Endothelial cell (in vitro differentiated cells): ENCODE results near the gene GPC3. TPM values are rescaled to one million over a fixed set of nuclear protein-coding genes. Genes with fewer than 3 reads are reported as not detected.

Experiments used
- DNase-seq: peaks from one replicate; pipeline ENCODE4 v3.0.0; 2021; ENCODE audit warnings: low spot score
- H3K27ac Mint-ChIP-seq: one replicate; pipeline ENCODE4 v1.8.0; 2021; ENCODE audit warnings: mixed read lengths, inconsistent platforms; ENCODE audit not compliant: unreplicated experiment
- H3K27me3 Mint-ChIP-seq: one replicate; pipeline ENCODE4 v1.8.0; 2021; ENCODE audit warnings: mild to moderate bottlenecking, moderate library complexity, mixed read lengths, inconsistent platforms; ENCODE audit not compliant: unreplicated experiment
- H3K36me3 Mint-ChIP-seq: one replicate; pipeline ENCODE4 v1.8.0; 2021; ENCODE audit warnings: mild to moderate bottlenecking, low read depth, mixed read lengths, inconsistent platforms; ENCODE audit not compliant: unreplicated experiment
- H3K4me1 Mint-ChIP-seq: one replicate; pipeline ENCODE4 v1.8.0; 2021; ENCODE audit warnings: mild to moderate bottlenecking, mixed read lengths, inconsistent platforms; ENCODE audit not compliant: unreplicated experiment
- H3K4me3 Mint-ChIP-seq: one replicate; pipeline ENCODE4 v1.8.0; 2021; ENCODE audit warnings: mild to moderate bottlenecking, mixed read lengths, inconsistent platforms; ENCODE audit not compliant: unreplicated experiment
- H3K9me3 Mint-ChIP-seq: one replicate; pipeline ENCODE4 v1.8.0; 2021; ENCODE audit warnings: mixed read lengths, inconsistent platforms; ENCODE audit not compliant: unreplicated experiment
- CTCF ChIP-seq: fragments of 200-600 bp; sonication (generic); IDR thresholded peaks from one replicate; pipeline ENCODE4 v1.5.0; 2021; ENCODE audit warnings: antibody characterized with exemption; ENCODE audit not compliant: unreplicated experiment
- total RNA-seq: library from RNA; stranded (reverse); fragmentation: NEBNext Ultra II Directional; extraction: Animal tissue kit (Norgen Biotek cat#: 25700); gene quantifications from one replicate; pipeline ENCODE4 v1.2.1, GENCODE V29; 2021; ENCODE audit not compliant: unreplicated experiment

Gene GPC3
- total RNA-seq, 1 donor from 2014 or later: 4.7 TPM

GRCh38 chrX:133789829-133790228 is 195.6 kb downstream of the GPC3 start:
- Mint-ChIP-seq H3K36me3 (no peaks in the 10 kb centered on the region), H3K4me3 (no peak overlapping the region), H3K9me3 (no peaks in the 10 kb centered on the region), H3K27me3 (peaks cover 1% of the 10 kb centered on the region), H3K27ac (no peak overlapping the region), H3K4me1 (peaks cover 8% of the 10 kb centered on the region)
- DNase-seq: no peak
- no peak for TF ChIP-seq CTCF

GRCh38 chrX:133786382-133786781 is 199.0 kb downstream of the GPC3 start:
- Mint-ChIP-seq H3K36me3 (no peaks in the 10 kb centered on the region), H3K4me1 (peaks cover 14% of the 10 kb centered on the region), H3K9me3 (no peaks in the 10 kb centered on the region), H3K4me3 (no peak overlapping the region), H3K27me3 (peaks cover 1% of the 10 kb centered on the region), H3K27ac (no peak overlapping the region)
- DNase-seq: no peak
- TF ChIP-seq CTCF: no peak

- H3K36me3 Mint-ChIP-seq: no peaks in the 10 kb centered on the region
- H3K9me3 Mint-ChIP-seq: no peaks in the 10 kb centered on the region
- H3K4me1 Mint-ChIP-seq: peaks cover 11% of the 10 kb centered on the region
These were observed 202.1 kb downstream of the GPC3 start for GRCh38 chrX:133783274-133783673.

GRCh38 chrX:133781174-133781573 is 204.2 kb downstream of the GPC3 start:
- H3K4me3 Mint-ChIP-seq: no peak overlapping the region
- H3K36me3 Mint-ChIP-seq: no peaks in the 10 kb centered on the region
- H3K9me3 Mint-ChIP-seq: no peaks in the 10 kb centered on the region
- H3K27me3 Mint-ChIP-seq: no peaks in the 10 kb centered on the region
- DNase-seq: no peak
- TF ChIP-seq CTCF: no peak
- peaks cover 12% of the 10 kb centered on the region for H3K4me1 Mint-ChIP-seq
- H3K27ac Mint-ChIP-seq: no peak overlapping the region

More at GRCh38 chrX:133783274-133783673, 202.1 kb downstream of the GPC3 start:
- no peak for TF ChIP-seq CTCF
- no peak for DNase-seq
- no peak overlapping the region for H3K27ac Mint-ChIP-seq
- no peaks in the 10 kb centered on the region for H3K27me3 Mint-ChIP-seq
- no peak overlapping the region for H3K4me3 Mint-ChIP-seq

GRCh38 chrX:133776072-133776471 is 209.3 kb downstream of the GPC3 start:
- Mint-ChIP-seq H3K4me1 (peaks cover 3% of the 10 kb centered on the region), H3K4me3 (no peak overlapping the region), H3K27me3 (no peaks in the 10 kb centered on the region), H3K36me3 (no peaks in the 10 kb centered on the region), H3K9me3 (no peaks in the 10 kb centered on the region), H3K27ac (no peak overlapping the region)
- peak; percentile 22 for DNase-seq
- peak; percentile 69 for TF ChIP-seq CTCF
